Fibroblast of lung (primary cell): ENCODE data around the gene ANKRD35. TPM values are rescaled to one million over a fixed set of nuclear protein-coding genes. Genes with fewer than 3 reads are reported as not detected.
A peak's percentile ranks its signal among the peaks of the same experiment; 100 is the strongest.

ENCODE experiments used
- DNase-seq, 2 donors: peaks; one replicate each; pipeline versions ENCODE4 v3.0.0 to v3.0.0-alpha.2; 2010; ENCODE audit warnings: low read depth in 2 of 2
- H2AFZ ChIP-seq: 2 replicates; pipeline ENCODE4 v1.5.1; 2012; ENCODE audit warnings: low read length, control low read depth, inconsistent platforms
- H3K27ac ChIP-seq: 2 replicates; pipeline ENCODE4 v1.5.1; 2011; ENCODE audit warnings: low read length, control low read depth; ENCODE audit not compliant: insufficient read depth
- H3K27me3 ChIP-seq: 2 replicates; pipeline ENCODE4 v1.5.1; 2011; ENCODE audit warnings: mild to moderate bottlenecking, low read length; ENCODE audit not compliant: control insufficient read depth, insufficient read depth
- H3K36me3 ChIP-seq: 2 replicates; pipeline ENCODE4 v1.5.1; 2011; ENCODE audit warnings: low read length; ENCODE audit not compliant: control insufficient read depth, insufficient read depth
- H3K4me1 ChIP-seq: 2 replicates; pipeline ENCODE4 v1.5.1; 2011; ENCODE audit warnings: low read length; ENCODE audit not compliant: control insufficient read depth, insufficient read depth; ENCODE audit errors: extremely low read depth
- H3K4me2 ChIP-seq: 2 replicates; pipeline ENCODE4 v1.5.1; 2011; ENCODE audit warnings: low read length, control low read depth; ENCODE audit not compliant: insufficient read depth; ENCODE audit errors: extremely low read depth
- H3K4me3 ChIP-seq, 4 experiments: fragments of 200-600 bp in 1 of 4; sonication (generic) in 1 of 4; replicated peaks in 1 of 4; 2 replicates each; pipeline ENCODE4 v1.5.1; 2011 to 2016; ENCODE audit warnings: low read length in 4 of 4, low read depth in 3 of 4, mild to moderate bottlenecking in 3 of 4, control low read depth in 2 of 4, inconsistent platforms in 1 of 4, mixed read lengths in 1 of 4; ENCODE audit not compliant: insufficient read depth in 1 of 4; ENCODE audit errors: control extremely low read depth in 1 of 4
- H3K79me2 ChIP-seq: 2 replicates; pipeline ENCODE4 v1.5.1; 2012; ENCODE audit warnings: mild to moderate bottlenecking, low read length, inconsistent platforms; ENCODE audit not compliant: control insufficient read depth, insufficient read depth
- H3K9ac ChIP-seq: 2 replicates; pipeline ENCODE4 v1.5.1; 2011; ENCODE audit warnings: mild to moderate bottlenecking, low read length, control low read depth; ENCODE audit not compliant: insufficient read depth
- H3K9me3 ChIP-seq: 2 replicates; pipeline ENCODE4 v1.5.1; 2012; ENCODE audit warnings: low read depth, low read length; ENCODE audit not compliant: control insufficient read depth, insufficient read depth
- H4K20me1 ChIP-seq: 2 replicates; pipeline ENCODE4 v1.5.1; 2011; ENCODE audit warnings: low read length; ENCODE audit not compliant: control insufficient read depth, insufficient read depth; ENCODE audit errors: extremely low read depth
- CTCF ChIP-seq, 2 donors: IDR thresholded peaks in 1 of 2; conservative IDR thresholded peaks in 1 of 2; 1 replicate in 1 of 2; 2 replicates in 1 of 2; pipeline ENCODE4 v1.5.1; 2011 to 2012; ENCODE audit warnings: low read length in 2 of 2, control low read depth in 1 of 2, inconsistent platforms in 1 of 2, low read depth in 1 of 2, mild to moderate bottlenecking in 1 of 2
- EZH2 ChIP-seq: IDR thresholded peaks from 2 replicates; pipeline ENCODE4 v1.5.1; 2012; ENCODE audit warnings: low read length, control low read depth, mild to moderate bottlenecking; ENCODE audit errors: missing control alignments
- polyA plus RNA-seq, 2 donors: library from polyadenylated mRNA; depleted of rRNA in 1 of 2; stranded (reverse) in 1 of 2; unstranded in 1 of 2; fragments of >200 nt; gene quantifications; 2 replicates each; pipeline ENCODE4 v1.2.1, GENCODE V29; 2011 to 2012; ENCODE audit warnings: missing spikeins in 1 of 2
- total RNA-seq: library from RNA; depleted of rRNA; stranded (reverse); fragments of >200 nt; gene quantifications from 2 replicates; pipeline ENCODE4 v1.2.1, GENCODE V29; 2014

The ANKRD35 gene
- total and polyA plus RNA-seq, 2 donors (not counting 1 experiment from before 2014, with no cell fraction given), result 0.65 to 4.5 TPM

- Histone ChIP-seq H3K79me2 (peaks cover 9% of the 10 kb centered on the region), H2AFZ (no peak overlapping the region), H3K9me3 (no peaks in the 10 kb centered on the region), H3K4me3 (no peak overlapping the region), H3K4me1 (peaks cover 4% of the 10 kb centered on the region), H3K4me2 (no peak overlapping the region), H3K27ac (no peak overlapping the region), H4K20me1 (no peaks in the 10 kb centered on the region), H3K9ac (no peak overlapping the region), H3K36me3 (peaks cover 11% of the 10 kb centered on the region), H3K27me3 (no peaks in the 10 kb centered on the region)
- TF ChIP-seq CTCF (conservative IDR thresholded peaks at IDR 0.05 in 1 of 2, IDR thresholded peaks at IDR 0.05 in 1 of 2; ENCODE audit: low read depth in 1 of 2, low read length in 2 of 2) (no peak), EZH2 (no peak)
- DNase-seq, result peak in 1 of 2 donors; percentile 20
Observed at GRCh38 chr1:145916745-145917144, 31.1 kb upstream of the ANKRD35 start.

GRCh38 chr1:145912128-145912641 lies 26.5 kb upstream of the ANKRD35 start:
- H3K9ac ChIP-seq, result no peak overlapping the region
- H3K9me3 ChIP-seq, result no peaks in the 10 kb centered on the region
- no peaks in the 10 kb centered on the region for H3K27me3 ChIP-seq
- H3K4me2 ChIP-seq, result no peak overlapping the region
- DNase-seq, result no peak
- H2AFZ ChIP-seq, result no peak overlapping the region
- no peaks in the 10 kb centered on the region for H3K79me2 ChIP-seq
- peaks cover 8% of the 10 kb centered on the region for H3K4me1 ChIP-seq
- no peak for TF ChIP-seq CTCF (conservative IDR thresholded peaks at IDR 0.05 in 1 of 2, IDR thresholded peaks at IDR 0.05 in 1 of 2; ENCODE audit: low read depth in 1 of 2, low read length in 2 of 2)
- no peak for TF ChIP-seq EZH2
- H3K4me3 ChIP-seq, result no peak overlapping the region
- no peaks in the 10 kb centered on the region for H4K20me1 ChIP-seq
- H3K27ac ChIP-seq, result no peak overlapping the region
- H3K36me3 ChIP-seq, result peaks cover 15% of the 10 kb centered on the region

- H3K36me3 ChIP-seq, result peaks cover 9% of the 10 kb centered on the region
- H3K79me2 ChIP-seq, result no peaks in the 10 kb centered on the region
- H3K27ac ChIP-seq, result no peak overlapping the region
- H3K9me3 ChIP-seq, result no peaks in the 10 kb centered on the region
- H3K9ac ChIP-seq, result no peak overlapping the region
- peak in 1 of 2 donors; percentile 27 for DNase-seq
- no peak for TF ChIP-seq CTCF (conservative IDR thresholded peaks at IDR 0.05 in 1 of 2, IDR thresholded peaks at IDR 0.05 in 1 of 2; ENCODE audit: low read depth in 1 of 2, low read length in 2 of 2)
- no peak for TF ChIP-seq EZH2
- no peaks in the 10 kb centered on the region for H3K27me3 ChIP-seq
- peaks cover 8% of the 10 kb centered on the region for H3K4me1 ChIP-seq
- H3K4me2 ChIP-seq, result peak overlapping the region; percentile 46
- H4K20me1 ChIP-seq, result no peaks in the 10 kb centered on the region
- H2AFZ ChIP-seq, result no peak overlapping the region
- H3K4me3 ChIP-seq, result peak overlapping the region in 1 of 4 experiments; percentile 26
Observed at GRCh38 chr1:145908653-145909052, 23.0 kb upstream of the ANKRD35 start.
